ENCODE data around the gene MYL7. TPM values are rescaled to one million over a fixed set of nuclear protein-coding genes. Genes with fewer than 3 reads are reported as not detected.
A peak's percentile ranks its signal among the peaks of the same experiment; 100 is the strongest.

MYL7 gene
- total RNA-seq, 1 donor from 2014 or later, result not detected

- H3K4me3 ChIP-seq (ENCODE audit: low read depth, low read length), result no peak overlapping the region
- FAIRE-seq (no peak), DNase-seq (ENCODE audit: low read depth) (peak; percentile 79)
- TF ChIP-seq CTCF (IDR thresholded peaks at IDR 0.05; ENCODE audit: insufficient read depth, low read length, severe bottlenecking), result no peak
- no peaks in the 10 kb centered on the region for H3K36me3 ChIP-seq (ENCODE audit: control insufficient read depth, insufficient read depth, low read length)
- no peaks in the 10 kb centered on the region for H3K27me3 ChIP-seq (ENCODE audit: control insufficient read depth, insufficient read depth, low read length)
Measured at GRCh38 chr7:44101966-44102845, 38.9 kb downstream of the MYL7 start.

- no peak overlapping the region for H3K4me3 ChIP-seq (ENCODE audit: low read depth, low read length)
- H3K27me3 ChIP-seq (ENCODE audit: control insufficient read depth, insufficient read depth, low read length), result no peaks in the 10 kb centered on the region
- no peak for TF ChIP-seq CTCF (IDR thresholded peaks at IDR 0.05; ENCODE audit: insufficient read depth, low read length, severe bottlenecking)
- FAIRE-seq, result no peak
- H3K36me3 ChIP-seq (ENCODE audit: control insufficient read depth, insufficient read depth, low read length), result no peaks in the 10 kb centered on the region
- DNase-seq (ENCODE audit: low read depth), result no peak
Measured at GRCh38 chr7:44101303-44101965, 39.7 kb downstream of the MYL7 start.

GRCh38 chr7:44100458-44101302 is 40.5 kb downstream of the MYL7 start:
- no peak for TF ChIP-seq CTCF (IDR thresholded peaks at IDR 0.05; ENCODE audit: insufficient read depth, low read length, severe bottlenecking)
- H3K36me3 ChIP-seq (ENCODE audit: control insufficient read depth, insufficient read depth, low read length), result no peaks in the 10 kb centered on the region
- FAIRE-seq, result no peak
- no peak for DNase-seq (ENCODE audit: low read depth)
- no peak overlapping the region for H3K4me3 ChIP-seq (ENCODE audit: low read depth, low read length)
- H3K27me3 ChIP-seq (ENCODE audit: control insufficient read depth, insufficient read depth, low read length), result no peaks in the 10 kb centered on the region

- no peak for TF ChIP-seq CTCF (IDR thresholded peaks at IDR 0.05; ENCODE audit: insufficient read depth, low read length, severe bottlenecking)
- DNase-seq (ENCODE audit: low read depth), result no peak
- no peaks in the 10 kb centered on the region for H3K27me3 ChIP-seq (ENCODE audit: control insufficient read depth, insufficient read depth, low read length)
- H3K36me3 ChIP-seq (ENCODE audit: control insufficient read depth, insufficient read depth, low read length), result no peaks in the 10 kb centered on the region
- no peak overlapping the region for H3K4me3 ChIP-seq (ENCODE audit: low read depth, low read length)
- FAIRE-seq, result no peak
Measured at GRCh38 chr7:44099669-44100068, 41.5 kb downstream of the MYL7 start.

- DNase-seq (ENCODE audit: low read depth) (no peak), FAIRE-seq (no peak)
- TF ChIP-seq CTCF (IDR thresholded peaks at IDR 0.05; ENCODE audit: insufficient read depth, low read length, severe bottlenecking), result no peak
- no peaks in the 10 kb centered on the region for H3K27me3 ChIP-seq (ENCODE audit: control insufficient read depth, insufficient read depth, low read length)
- no peaks in the 10 kb centered on the region for H3K36me3 ChIP-seq (ENCODE audit: control insufficient read depth, insufficient read depth, low read length)
- H3K4me3 ChIP-seq (ENCODE audit: low read depth, low read length), result no peak overlapping the region
Measured at GRCh38 chr7:44098092-44099068, 42.8 kb downstream of the MYL7 start.
